WTC11 (cell line): ENCODE data around the gene RTP3. TPM values are rescaled to one million over a fixed set of nuclear protein-coding genes. Genes with fewer than 3 reads are reported as not detected.
A peak's percentile ranks its signal among the peaks of the same experiment; 100 is the strongest.

ENCODE experiments used
- CBFB ChIP-seq: sonication (generic); formaldehyde crosslinking; IDR thresholded peaks from 2 replicates; pipeline ENCODE4 v1.8.1; 2022; ENCODE audit warnings: mild to moderate bottlenecking, low read depth, missing genetic modification reagents
- CREM ChIP-seq: sonication (generic); formaldehyde crosslinking; IDR thresholded peaks from 2 replicates; pipeline ENCODE4 v1.8.1; 2022; ENCODE audit warnings: mild to moderate bottlenecking, missing genetic modification reagents, moderate library complexity
- ETV6 ChIP-seq: sonication (generic); formaldehyde crosslinking; IDR thresholded peaks from 2 replicates; pipeline ENCODE4 v1.8.1; 2022; ENCODE audit warnings: mild to moderate bottlenecking, missing genetic modification reagents
- IRF2 ChIP-seq: sonication (generic); formaldehyde crosslinking; IDR thresholded peaks from 2 replicates; pipeline ENCODE4 v1.8.0; 2022; ENCODE audit warnings: low read depth, missing genetic modification reagents, borderline replicate concordance
- RELA ChIP-seq: sonication (generic); formaldehyde crosslinking; IDR thresholded peaks from 2 replicates; pipeline ENCODE4 v1.8.1; 2022; ENCODE audit warnings: missing genetic modification reagents, mild to moderate bottlenecking, borderline replicate concordance
- RORB ChIP-seq: fragments of 250-450 bp; sonication (Bioruptor Pico); IDR thresholded peaks from 2 replicates; pipeline ENCODE4 v1.9.0; 2021; ENCODE audit warnings: mild to moderate bottlenecking
- SMAD3 ChIP-seq: sonication (generic); formaldehyde crosslinking; IDR thresholded peaks from 2 replicates; pipeline ENCODE4 v1.8.0; 2022; ENCODE audit warnings: missing genetic modification reagents, mild to moderate bottlenecking, borderline replicate concordance
- SOX15 ChIP-seq: fragments of 250-450 bp; sonication (Bioruptor Pico); IDR thresholded peaks from 2 replicates; pipeline ENCODE4 v1.9.0; 2021; ENCODE audit warnings: mild to moderate bottlenecking
- TP53 ChIP-seq: sonication (generic); formaldehyde crosslinking; IDR thresholded peaks from 2 replicates; pipeline ENCODE4 v1.8.1; 2023; ENCODE audit warnings: mild to moderate bottlenecking, missing genetic modification reagents
- ZNF121 ChIP-seq: sonication (generic); formaldehyde crosslinking; IDR thresholded peaks from 2 replicates; pipeline ENCODE4 v1.8.0; 2023; ENCODE audit warnings: missing genetic modification reagents
- ZNF138 ChIP-seq: sonication (generic); formaldehyde crosslinking; conservative IDR thresholded peaks from 2 replicates; pipeline ENCODE4 v1.8.1; 2022; ENCODE audit warnings: mild to moderate bottlenecking, moderate library complexity, missing genetic modification reagents
- ZNF219 ChIP-seq: sonication (generic); formaldehyde crosslinking; IDR thresholded peaks from 2 replicates; pipeline ENCODE4 v1.8.0; 2023; ENCODE audit warnings: missing genetic modification reagents, mild to moderate bottlenecking, borderline replicate concordance
- ZNF232 ChIP-seq: sonication (generic); formaldehyde crosslinking; IDR thresholded peaks from 2 replicates; pipeline ENCODE4 v1.8.0; 2022; ENCODE audit warnings: mild to moderate bottlenecking, missing genetic modification reagents
- ZNF263 ChIP-seq: sonication (generic); formaldehyde crosslinking; IDR thresholded peaks from 2 replicates; pipeline ENCODE4 v1.8.1; 2022; ENCODE audit warnings: low read depth, mild to moderate bottlenecking, moderate library complexity, missing genetic modification reagents
- ZNF671 ChIP-seq: fragments of 250-450 bp; sonication (Bioruptor Pico); IDR thresholded peaks from 2 replicates; pipeline ENCODE4 v1.8.0; 2021; ENCODE audit warnings: mild to moderate bottlenecking
- total RNA-seq: library from RNA; stranded (reverse); gene quantifications from 3 replicates; pipeline ENCODE4 v1.2.3, GENCODE V29; 2021
- TF ChIP-seq, protein P1 (sequence below): fragments of 250-450 bp; sonication (Bioruptor Pico); IDR thresholded peaks from 2 replicates; pipeline ENCODE4 v1.9.0; 2021; ENCODE audit warnings: mild to moderate bottlenecking
- TF ChIP-seq, protein P2 (sequence below): sonication (generic); formaldehyde crosslinking; IDR thresholded peaks from 2 replicates; pipeline ENCODE4 v1.8.0; 2022; ENCODE audit warnings: mild to moderate bottlenecking, missing genetic modification reagents
- TF ChIP-seq, protein P3 (sequence below): sonication (generic); formaldehyde crosslinking; IDR thresholded peaks from 2 replicates; pipeline ENCODE4 v1.8.0; 2023; ENCODE audit warnings: missing genetic modification reagents, mild to moderate bottlenecking, borderline replicate concordance
- TF ChIP-seq, protein P4 (sequence below): sonication (generic); formaldehyde crosslinking; IDR thresholded peaks from 2 replicates; pipeline ENCODE4 v1.8.1; 2023; ENCODE audit warnings: mild to moderate bottlenecking, moderate library complexity, missing genetic modification reagents
- TF ChIP-seq, protein P5 (sequence below): sonication (generic); formaldehyde crosslinking; IDR thresholded peaks from 2 replicates; pipeline ENCODE4 v1.8.0; 2022; ENCODE audit warnings: missing genetic modification reagents
- TF ChIP-seq, protein P6 (sequence below): fragments of 200-600 bp; IDR thresholded peaks from 2 replicates; pipeline ENCODE4 v1.8.0; 2022; ENCODE audit warnings: antibody characterized with exemption
- TF ChIP-seq, protein P7 (sequence below): fragments of 250-450 bp; sonication (Bioruptor Pico); IDR thresholded peaks from 2 replicates; pipeline ENCODE4 v1.9.0; 2021; ENCODE audit warnings: moderate library complexity, mild to moderate bottlenecking, inconsistent platforms, borderline replicate concordance
- TF ChIP-seq, protein P8 (sequence below): sonication (generic); formaldehyde crosslinking; conservative IDR thresholded peaks from 2 replicates; pipeline ENCODE4 v1.8.1; 2022; ENCODE audit warnings: mild to moderate bottlenecking, missing genetic modification reagents

RTP3 gene
- total RNA-seq, 1 experiment from 2014 or later, result not detected

DNA sequence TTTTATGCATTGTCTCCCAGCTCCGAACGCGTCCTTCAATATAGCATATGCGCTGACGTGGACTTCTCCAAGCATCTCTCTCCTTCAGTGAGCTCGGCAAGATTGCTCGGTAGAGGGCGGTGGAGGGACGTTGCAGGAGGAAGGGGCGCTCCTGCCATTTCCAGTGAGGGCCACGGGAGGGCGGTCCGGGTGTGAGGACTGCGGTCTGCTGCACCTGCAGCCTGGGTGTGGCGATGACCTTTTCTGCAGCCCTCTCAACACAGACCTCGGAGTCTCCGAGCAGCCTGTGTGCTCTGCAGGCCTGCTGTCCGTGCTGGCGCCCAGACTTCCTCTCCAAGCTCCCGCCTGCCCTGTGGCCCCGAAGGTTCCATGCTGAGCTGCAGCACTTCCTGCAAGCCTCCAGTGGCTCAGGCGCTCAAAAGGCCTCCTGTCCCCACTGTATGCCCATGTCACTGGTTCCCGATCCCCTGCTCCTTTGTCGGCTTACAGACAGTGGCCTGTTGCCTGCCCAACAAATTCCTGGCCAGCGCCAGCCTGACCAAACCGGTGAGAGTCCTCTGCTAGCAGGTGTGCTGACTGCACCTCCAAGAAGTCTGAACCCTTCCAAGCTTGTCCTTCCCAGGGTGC, 8.9 kb upstream of the RTP3 start (continued):
- TF ChIP-seq, protein P1, sequence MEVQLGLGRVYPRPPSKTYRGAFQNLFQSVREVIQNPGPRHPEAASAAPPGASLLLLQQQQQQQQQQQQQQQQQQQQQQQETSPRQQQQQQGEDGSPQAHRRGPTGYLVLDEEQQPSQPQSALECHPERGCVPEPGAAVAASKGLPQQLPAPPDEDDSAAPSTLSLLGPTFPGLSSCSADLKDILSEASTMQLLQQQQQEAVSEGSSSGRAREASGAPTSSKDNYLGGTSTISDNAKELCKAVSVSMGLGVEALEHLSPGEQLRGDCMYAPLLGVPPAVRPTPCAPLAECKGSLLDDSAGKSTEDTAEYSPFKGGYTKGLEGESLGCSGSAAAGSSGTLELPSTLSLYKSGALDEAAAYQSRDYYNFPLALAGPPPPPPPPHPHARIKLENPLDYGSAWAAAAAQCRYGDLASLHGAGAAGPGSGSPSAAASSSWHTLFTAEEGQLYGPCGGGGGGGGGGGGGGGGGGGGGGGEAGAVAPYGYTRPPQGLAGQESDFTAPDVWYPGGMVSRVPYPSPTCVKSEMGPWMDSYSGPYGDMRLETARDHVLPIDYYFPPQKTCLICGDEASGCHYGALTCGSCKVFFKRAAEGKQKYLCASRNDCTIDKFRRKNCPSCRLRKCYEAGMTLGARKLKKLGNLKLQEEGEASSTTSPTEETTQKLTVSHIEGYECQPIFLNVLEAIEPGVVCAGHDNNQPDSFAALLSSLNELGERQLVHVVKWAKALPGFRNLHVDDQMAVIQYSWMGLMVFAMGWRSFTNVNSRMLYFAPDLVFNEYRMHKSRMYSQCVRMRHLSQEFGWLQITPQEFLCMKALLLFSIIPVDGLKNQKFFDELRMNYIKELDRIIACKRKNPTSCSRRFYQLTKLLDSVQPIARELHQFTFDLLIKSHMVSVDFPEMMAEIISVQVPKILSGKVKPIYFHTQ (CRISPR knock-in tag), result no peak
- TF ChIP-seq, protein P2, sequence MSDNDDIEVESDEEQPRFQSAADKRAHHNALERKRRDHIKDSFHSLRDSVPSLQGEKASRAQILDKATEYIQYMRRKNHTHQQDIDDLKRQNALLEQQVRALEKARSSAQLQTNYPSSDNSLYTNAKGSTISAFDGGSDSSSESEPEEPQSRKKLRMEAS (CRISPR knock-in tag), result peak; percentile 93
- TF ChIP-seq TP53 (CRISPR knock-in tag) (no peak), IRF2 (CRISPR knock-in tag) (no peak), ZNF671 (CRISPR knock-in tag) (no peak), ZNF232 (CRISPR knock-in tag) (peak; percentile 92), RELA (CRISPR knock-in tag) (no peak; the same call in 1 of the 2 replicates), SOX15 (CRISPR knock-in tag) (no peak), CREM (CRISPR knock-in tag) (peak; percentile 63), RORB (CRISPR knock-in tag) (no peak), ETV6 (peak; percentile 96), CBFB (no peak), ZNF121 (CRISPR knock-in tag) (no peak), ZNF263 (CRISPR knock-in tag) (no peak), SMAD3 (peak; percentile 93), ZNF219 (CRISPR knock-in tag) (no peak), ZNF138 (no peak)
- TF ChIP-seq, protein P3, sequence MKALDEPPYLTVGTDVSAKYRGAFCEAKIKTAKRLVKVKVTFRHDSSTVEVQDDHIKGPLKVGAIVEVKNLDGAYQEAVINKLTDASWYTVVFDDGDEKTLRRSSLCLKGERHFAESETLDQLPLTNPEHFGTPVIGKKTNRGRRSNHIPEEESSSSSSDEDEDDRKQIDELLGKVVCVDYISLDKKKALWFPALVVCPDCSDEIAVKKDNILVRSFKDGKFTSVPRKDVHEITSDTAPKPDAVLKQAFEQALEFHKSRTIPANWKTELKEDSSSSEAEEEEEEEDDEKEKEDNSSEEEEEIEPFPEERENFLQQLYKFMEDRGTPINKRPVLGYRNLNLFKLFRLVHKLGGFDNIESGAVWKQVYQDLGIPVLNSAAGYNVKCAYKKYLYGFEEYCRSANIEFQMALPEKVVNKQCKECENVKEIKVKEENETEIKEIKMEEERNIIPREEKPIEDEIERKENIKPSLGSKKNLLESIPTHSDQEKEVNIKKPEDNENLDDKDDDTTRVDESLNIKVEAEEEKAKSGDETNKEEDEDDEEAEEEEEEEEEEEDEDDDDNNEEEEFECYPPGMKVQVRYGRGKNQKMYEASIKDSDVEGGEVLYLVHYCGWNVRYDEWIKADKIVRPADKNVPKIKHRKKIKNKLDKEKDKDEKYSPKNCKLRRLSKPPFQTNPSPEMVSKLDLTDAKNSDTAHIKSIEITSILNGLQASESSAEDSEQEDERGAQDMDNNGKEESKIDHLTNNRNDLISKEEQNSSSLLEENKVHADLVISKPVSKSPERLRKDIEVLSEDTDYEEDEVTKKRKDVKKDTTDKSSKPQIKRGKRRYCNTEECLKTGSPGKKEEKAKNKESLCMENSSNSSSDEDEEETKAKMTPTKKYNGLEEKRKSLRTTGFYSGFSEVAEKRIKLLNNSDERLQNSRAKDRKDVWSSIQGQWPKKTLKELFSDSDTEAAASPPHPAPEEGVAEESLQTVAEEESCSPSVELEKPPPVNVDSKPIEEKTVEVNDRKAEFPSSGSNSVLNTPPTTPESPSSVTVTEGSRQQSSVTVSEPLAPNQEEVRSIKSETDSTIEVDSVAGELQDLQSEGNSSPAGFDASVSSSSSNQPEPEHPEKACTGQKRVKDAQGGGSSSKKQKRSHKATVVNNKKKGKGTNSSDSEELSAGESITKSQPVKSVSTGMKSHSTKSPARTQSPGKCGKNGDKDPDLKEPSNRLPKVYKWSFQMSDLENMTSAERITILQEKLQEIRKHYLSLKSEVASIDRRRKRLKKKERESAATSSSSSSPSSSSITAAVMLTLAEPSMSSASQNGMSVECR (CRISPR knock-in tag), result 0 out of 2 replicates have a peak, but pooled peaks have one; percentile 33
- TF ChIP-seq, protein P4, sequence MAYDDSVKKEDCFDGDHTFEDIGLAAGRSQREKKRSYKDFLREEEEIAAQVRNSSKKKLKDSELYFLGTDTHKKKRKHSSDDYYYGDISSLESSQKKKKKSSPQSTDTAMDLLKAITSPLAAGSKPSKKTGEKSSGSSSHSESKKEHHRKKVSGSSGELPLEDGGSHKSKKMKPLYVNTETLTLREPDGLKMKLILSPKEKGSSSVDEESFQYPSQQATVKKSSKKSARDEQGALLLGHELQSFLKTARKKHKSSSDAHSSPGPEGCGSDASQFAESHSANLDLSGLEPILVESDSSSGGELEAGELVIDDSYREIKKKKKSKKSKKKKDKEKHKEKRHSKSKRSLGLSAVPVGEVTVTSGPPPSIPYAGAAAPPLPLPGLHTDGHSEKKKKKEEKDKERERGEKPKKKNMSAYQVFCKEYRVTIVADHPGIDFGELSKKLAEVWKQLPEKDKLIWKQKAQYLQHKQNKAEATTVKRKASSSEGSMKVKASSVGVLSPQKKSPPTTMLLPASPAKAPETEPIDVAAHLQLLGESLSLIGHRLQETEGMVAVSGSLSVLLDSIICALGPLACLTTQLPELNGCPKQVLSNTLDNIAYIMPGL, result peak; percentile 95
- TF ChIP-seq, protein P5, sequence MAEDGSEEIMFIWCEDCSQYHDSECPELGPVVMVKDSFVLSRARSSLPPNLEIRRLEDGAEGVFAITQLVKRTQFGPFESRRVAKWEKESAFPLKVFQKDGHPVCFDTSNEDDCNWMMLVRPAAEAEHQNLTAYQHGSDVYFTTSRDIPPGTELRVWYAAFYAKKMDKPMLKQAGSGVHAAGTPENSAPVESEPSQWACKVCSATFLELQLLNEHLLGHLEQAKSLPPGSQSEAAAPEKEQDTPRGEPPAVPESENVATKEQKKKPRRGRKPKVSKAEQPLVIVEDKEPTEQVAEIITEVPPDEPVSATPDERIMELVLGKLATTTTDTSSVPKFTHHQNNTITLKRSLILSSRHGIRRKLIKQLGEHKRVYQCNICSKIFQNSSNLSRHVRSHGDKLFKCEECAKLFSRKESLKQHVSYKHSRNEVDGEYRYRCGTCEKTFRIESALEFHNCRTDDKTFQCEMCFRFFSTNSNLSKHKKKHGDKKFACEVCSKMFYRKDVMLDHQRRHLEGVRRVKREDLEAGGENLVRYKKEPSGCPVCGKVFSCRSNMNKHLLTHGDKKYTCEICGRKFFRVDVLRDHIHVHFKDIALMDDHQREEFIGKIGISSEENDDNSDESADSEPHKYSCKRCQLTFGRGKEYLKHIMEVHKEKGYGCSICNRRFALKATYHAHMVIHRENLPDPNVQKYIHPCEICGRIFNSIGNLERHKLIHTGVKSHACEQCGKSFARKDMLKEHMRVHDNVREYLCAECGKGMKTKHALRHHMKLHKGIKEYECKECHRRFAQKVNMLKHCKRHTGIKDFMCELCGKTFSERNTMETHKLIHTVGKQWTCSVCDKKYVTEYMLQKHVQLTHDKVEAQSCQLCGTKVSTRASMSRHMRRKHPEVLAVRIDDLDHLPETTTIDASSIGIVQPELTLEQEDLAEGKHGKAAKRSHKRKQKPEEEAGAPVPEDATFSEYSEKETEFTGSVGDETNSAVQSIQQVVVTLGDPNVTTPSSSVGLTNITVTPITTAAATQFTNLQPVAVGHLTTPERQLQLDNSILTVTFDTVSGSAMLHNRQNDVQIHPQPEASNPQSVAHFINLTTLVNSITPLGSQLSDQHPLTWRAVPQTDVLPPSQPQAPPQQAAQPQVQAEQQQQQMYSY, result no peak
- TF ChIP-seq, protein P6, sequence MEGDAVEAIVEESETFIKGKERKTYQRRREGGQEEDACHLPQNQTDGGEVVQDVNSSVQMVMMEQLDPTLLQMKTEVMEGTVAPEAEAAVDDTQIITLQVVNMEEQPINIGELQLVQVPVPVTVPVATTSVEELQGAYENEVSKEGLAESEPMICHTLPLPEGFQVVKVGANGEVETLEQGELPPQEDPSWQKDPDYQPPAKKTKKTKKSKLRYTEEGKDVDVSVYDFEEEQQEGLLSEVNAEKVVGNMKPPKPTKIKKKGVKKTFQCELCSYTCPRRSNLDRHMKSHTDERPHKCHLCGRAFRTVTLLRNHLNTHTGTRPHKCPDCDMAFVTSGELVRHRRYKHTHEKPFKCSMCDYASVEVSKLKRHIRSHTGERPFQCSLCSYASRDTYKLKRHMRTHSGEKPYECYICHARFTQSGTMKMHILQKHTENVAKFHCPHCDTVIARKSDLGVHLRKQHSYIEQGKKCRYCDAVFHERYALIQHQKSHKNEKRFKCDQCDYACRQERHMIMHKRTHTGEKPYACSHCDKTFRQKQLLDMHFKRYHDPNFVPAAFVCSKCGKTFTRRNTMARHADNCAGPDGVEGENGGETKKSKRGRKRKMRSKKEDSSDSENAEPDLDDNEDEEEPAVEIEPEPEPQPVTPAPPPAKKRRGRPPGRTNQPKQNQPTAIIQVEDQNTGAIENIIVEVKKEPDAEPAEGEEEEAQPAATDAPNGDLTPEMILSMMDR, result peak; percentile 92
- TF ChIP-seq, protein P7, sequence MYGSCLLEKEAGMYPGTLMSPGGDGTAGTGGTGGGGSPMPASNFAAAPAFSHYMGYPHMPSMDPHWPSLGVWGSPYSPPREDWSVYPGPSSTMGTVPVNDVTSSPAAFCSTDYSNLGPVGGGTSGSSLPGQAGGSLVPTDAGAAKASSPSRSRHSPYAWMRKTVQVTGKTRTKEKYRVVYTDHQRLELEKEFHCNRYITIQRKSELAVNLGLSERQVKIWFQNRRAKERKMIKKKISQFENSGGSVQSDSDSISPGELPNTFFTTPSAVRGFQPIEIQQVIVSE (CRISPR knock-in tag), result no peak
- TF ChIP-seq, protein P8, sequence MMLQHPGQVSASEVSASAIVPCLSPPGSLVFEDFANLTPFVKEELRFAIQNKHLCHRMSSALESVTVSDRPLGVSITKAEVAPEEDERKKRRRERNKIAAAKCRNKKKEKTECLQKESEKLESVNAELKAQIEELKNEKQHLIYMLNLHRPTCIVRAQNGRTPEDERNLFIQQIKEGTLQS (CRISPR knock-in tag), result peak; percentile 48; the same call in 1 of the 2 replicates
